Measurements from ENCODE around the gene NARF. TPM values are rescaled to one million over a fixed set of nuclear protein-coding genes. Genes with fewer than 3 reads are reported as not detected.
"Not testable (repeated sequence)": the region's sequence is repeated elsewhere in the genome, so short reads cannot be mapped to it uniquely, and the experiment has no call there.

Gene NARF
- total RNA-seq, 3 donors from 2014 or later: 40.9 to 55.9 (median 45.9) TPM

GRCh38 chr17:82503728-82504308, 45.3 kb downstream of the NARF start:
- peaks cover 10% of the 10 kb centered on the region for H3K4me1 Mint-ChIP-seq (ENCODE audit: low read depth)
- DNase-seq (no peak), ATAC-seq (no peak)
- no peaks in the 10 kb centered on the region for H3K36me3 Mint-ChIP-seq (ENCODE audit: insufficient read depth)
- no peaks in the 10 kb centered on the region for H3K9me3 Mint-ChIP-seq
- no peak overlapping the region for H3K4me3 Mint-ChIP-seq
- H3K27me3 Mint-ChIP-seq (ENCODE audit: low read depth): no peaks in the 10 kb centered on the region

- DNase-seq (no peak), ATAC-seq (no peak)
- Mint-ChIP-seq H3K4me3 (no peak overlapping the region), H3K27me3 (ENCODE audit: low read depth) (no peaks in the 10 kb centered on the region), H3K4me1 (ENCODE audit: low read depth) (peaks cover 7% of the 10 kb centered on the region), H3K36me3 (ENCODE audit: insufficient read depth) (no peaks in the 10 kb centered on the region), H3K9me3 (no peaks in the 10 kb centered on the region)
Measured at GRCh38 chr17:82505296-82505695, 46.8 kb downstream of the NARF start.

DNA sequence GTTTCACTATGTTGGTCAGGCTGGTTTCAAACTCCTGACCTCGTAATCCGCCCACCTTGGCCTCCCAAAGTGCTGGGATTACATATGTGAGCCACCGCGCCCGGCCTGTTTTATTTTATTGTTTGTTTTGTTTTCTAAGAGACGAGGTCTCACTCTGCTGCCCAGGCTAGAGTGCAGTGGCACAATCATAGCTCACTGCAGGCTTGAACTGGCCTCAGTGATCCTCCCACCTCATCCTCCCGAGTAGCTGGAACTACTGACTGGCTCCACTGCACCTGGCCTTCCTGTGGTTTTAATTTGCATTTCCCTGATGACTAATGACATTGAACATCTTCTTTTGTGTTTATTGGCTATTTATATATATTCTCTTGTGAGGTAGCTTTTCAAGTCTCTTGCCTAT, 47.9 kb downstream of the NARF start:
- H3K4me3 Mint-ChIP-seq; DNase-seq; H3K9me3 Mint-ChIP-seq; H3K36me3 Mint-ChIP-seq (ENCODE audit: insufficient read depth); H3K27me3 Mint-ChIP-seq (ENCODE audit: low read depth); H3K4me1 Mint-ChIP-seq (ENCODE audit: low read depth): not testable (repeated sequence)
- peak; percentile 81 to 82 for ATAC-seq

DNA sequence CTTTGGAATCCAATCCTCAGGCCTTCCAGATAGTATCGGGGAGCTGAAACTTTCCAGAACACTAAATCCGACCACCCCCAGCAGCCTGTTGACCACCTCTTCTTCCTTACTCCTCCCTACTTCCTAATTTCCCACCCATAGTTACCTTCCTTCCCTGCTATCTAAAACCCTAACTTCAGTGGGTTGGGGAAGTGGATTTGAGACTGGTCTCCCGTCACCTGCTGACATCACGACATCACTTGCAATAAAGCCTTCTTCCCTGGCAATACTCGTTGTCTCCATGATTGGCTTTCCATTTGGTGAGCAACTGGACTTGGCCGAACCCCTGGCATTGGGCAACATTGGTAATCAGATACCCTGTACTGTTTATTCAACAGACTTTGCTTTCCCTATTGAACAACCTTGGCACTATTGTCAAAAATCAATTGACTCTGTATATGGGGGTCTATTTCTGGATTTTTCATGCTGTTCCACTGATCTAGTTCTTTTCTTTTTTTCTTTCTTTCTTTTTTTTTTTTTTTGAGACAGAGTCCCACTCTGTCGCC, 49.2 kb downstream of the NARF start:
- H3K4me3 Mint-ChIP-seq: no peak overlapping the region
- no peaks in the 10 kb centered on the region for H3K9me3 Mint-ChIP-seq
- no peaks in the 10 kb centered on the region for H3K27me3 Mint-ChIP-seq (ENCODE audit: low read depth)
- no peaks in the 10 kb centered on the region for H3K36me3 Mint-ChIP-seq (ENCODE audit: insufficient read depth)
- no peak for ATAC-seq
- no peak for DNase-seq
- H3K4me1 Mint-ChIP-seq (ENCODE audit: low read depth): peaks cover 7% of the 10 kb centered on the region

- ATAC-seq, H3K9me3 Mint-ChIP-seq, H3K4me3 Mint-ChIP-seq: not testable (repeated sequence)
Measured at GRCh38 chr17:82511642-82512041, 53.1 kb downstream of the NARF start.

GRCh38 chr17:82513864-82514263, 55.3 kb downstream of the NARF start:
- not testable (repeated sequence) for DNase-seq; H3K36me3 Mint-ChIP-seq (ENCODE audit: insufficient read depth); H3K4me3 Mint-ChIP-seq; H3K9me3 Mint-ChIP-seq; ATAC-seq; H3K4me1 Mint-ChIP-seq (ENCODE audit: low read depth); H3K27me3 Mint-ChIP-seq (ENCODE audit: low read depth)

More at GRCh38 chr17:82511642-82512041, 53.1 kb downstream of the NARF start:
- H3K4me1 Mint-ChIP-seq (ENCODE audit: low read depth); DNase-seq; H3K36me3 Mint-ChIP-seq (ENCODE audit: insufficient read depth); H3K27me3 Mint-ChIP-seq (ENCODE audit: low read depth): not testable (repeated sequence)

DNA sequence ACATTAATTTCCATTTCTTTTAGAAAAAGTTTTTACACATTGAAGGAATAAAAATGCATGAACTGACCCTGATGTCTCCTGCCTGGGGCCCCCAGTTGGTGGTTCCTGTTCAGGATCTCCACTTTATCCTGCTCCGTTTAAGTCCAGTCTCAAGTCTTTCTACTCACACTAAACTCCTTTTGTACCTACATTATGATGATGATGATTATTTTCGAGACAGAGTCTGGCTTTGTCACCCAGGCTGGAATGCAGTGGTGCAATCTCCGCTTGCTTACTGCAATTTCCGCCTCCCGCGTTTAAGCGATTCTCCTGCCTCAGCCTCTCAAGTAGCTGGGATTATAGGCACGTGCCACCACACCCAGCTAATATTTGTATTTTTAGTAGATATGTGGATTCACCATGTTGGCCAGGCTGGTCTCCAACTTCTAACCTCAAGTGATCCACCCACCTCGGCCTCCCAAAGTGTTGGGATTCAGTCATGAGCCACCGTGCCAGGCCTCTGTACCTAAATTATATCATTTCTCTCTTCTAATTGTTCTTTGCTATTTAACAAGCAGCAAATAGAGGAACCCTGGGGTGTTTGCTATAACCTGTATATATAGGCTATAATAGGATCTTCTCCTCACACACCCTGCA, 58.8 kb downstream of the NARF start:
- peaks cover 15% of the 10 kb centered on the region for H3K4me1 Mint-ChIP-seq (ENCODE audit: low read depth)
- peaks cover 6% of the 10 kb centered on the region for H3K36me3 Mint-ChIP-seq (ENCODE audit: insufficient read depth)
- H3K27me3 Mint-ChIP-seq (ENCODE audit: low read depth): no peaks in the 10 kb centered on the region
- ATAC-seq (no peak), DNase-seq (no peak)
- no peak overlapping the region for H3K4me3 Mint-ChIP-seq
- H3K9me3 Mint-ChIP-seq: no peaks in the 10 kb centered on the region

DNA sequence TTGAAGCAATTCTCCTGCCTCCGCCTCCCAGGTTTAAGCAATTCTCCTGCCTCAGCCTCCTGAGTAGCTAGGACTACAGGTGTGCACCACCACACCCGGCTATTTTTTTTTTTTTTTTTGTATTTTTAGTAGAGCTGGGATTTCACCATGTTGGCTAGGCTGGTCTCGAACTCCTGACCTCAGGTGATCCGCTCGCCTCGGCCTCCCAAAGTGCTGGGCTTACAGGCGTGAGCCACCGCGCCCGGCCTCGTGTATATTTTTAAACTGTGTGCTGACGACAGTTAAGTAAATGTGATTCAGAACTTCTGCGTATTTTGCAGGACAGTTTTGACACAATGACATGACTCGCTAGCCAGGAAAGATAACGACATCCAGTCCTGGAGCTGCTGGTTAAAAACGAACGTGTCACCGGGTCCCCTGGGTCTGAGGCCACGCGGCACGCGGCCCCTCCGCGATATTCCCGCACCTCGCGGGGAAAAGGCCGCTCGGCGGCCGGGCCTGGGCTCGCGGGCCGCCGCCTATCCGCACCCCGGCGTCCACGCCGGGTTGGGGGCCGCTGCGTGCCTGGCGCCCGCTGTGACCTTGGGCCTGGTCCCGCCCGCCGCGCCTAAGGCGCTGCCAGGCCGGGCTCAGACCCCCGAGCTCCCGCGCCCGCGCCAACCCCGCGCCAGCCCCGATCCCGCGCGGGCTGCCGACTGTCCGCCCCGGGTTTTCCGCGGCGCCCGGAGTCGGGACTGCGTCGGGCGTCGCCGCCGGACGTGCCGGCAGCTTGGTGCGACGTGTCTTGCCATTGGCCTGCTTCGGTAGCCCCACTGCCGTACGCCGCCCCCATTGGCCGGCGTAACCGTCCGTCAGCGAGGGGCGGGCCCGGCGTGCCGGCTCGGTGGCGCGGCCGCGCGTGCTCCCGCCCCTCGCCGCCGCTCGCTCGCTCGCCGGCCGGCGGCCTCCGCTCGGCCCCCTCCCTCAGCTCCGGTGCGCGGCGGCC, 60.6 kb downstream of the NARF start, which contains the start of gene FOXK2:
FOXK2 (plus strand) TSS at position 907 of the 985 bp plus-strand sequence. CDS start 157 bp downstream, outside the sequence.
- Mint-ChIP-seq H3K27me3 (ENCODE audit: low read depth) (no peaks in the 10 kb centered on the region), H3K4me1 (ENCODE audit: low read depth) (peaks cover 25% of the 10 kb centered on the region), H3K36me3 (ENCODE audit: insufficient read depth) (peaks cover 8% of the 10 kb centered on the region), H3K4me3 (peak within 1 kb of the TSS; percentile 99), H3K9me3 (no peaks in the 10 kb centered on the region)
- peak; percentile 91 for DNase-seq
- ATAC-seq: peak; percentile 97

GRCh38 chr17:82519971-82520903, 61.7 kb downstream of the NARF start:
- DNase-seq: peak; percentile 31
- ATAC-seq: peak; percentile 6 to 22
- no peaks in the 10 kb centered on the region for H3K9me3 Mint-ChIP-seq

GRCh38 chr17:82524540-82524939, 66.0 kb downstream of the NARF start:
- H3K4me1 Mint-ChIP-seq (ENCODE audit: low read depth): peaks cover 61% of the 10 kb centered on the region
- DNase-seq: no peak
- no peak overlapping the region for H3K4me3 Mint-ChIP-seq
- no peaks in the 10 kb centered on the region for H3K9me3 Mint-ChIP-seq
- peaks cover 8% of the 10 kb centered on the region for H3K36me3 Mint-ChIP-seq (ENCODE audit: insufficient read depth)
- no peaks in the 10 kb centered on the region for H3K27me3 Mint-ChIP-seq (ENCODE audit: low read depth)
- ATAC-seq: no peak

More at GRCh38 chr17:82519971-82520903, 61.7 kb downstream of the NARF start:
- Mint-ChIP-seq H3K36me3 (ENCODE audit: insufficient read depth) (peaks cover 8% of the 10 kb centered on the region), H3K27me3 (ENCODE audit: low read depth) (no peaks in the 10 kb centered on the region), H3K4me3 (peak overlapping the region; percentile 99), H3K4me1 (ENCODE audit: low read depth) (peaks cover 34% of the 10 kb centered on the region)

DNA sequence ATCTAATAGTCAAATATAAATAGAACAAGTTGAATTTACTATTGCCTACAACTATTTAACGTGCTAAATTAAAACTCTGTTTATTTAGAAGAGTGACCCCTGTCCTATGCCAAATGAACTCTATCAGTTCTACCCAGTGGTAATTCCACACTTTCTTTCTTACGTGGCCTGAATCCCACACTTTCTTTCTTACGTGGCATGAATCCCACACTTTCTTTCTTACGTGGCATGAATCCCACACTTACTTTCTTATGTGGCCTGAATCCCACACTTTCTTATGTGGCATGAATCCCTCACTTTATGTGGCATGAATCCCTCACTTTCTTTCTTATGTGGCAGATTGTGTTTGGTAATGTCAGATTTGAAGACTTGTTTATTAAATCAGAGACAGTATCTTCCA, 67.2 kb downstream of the NARF start:
- DNase-seq (no peak), ATAC-seq (no peak)
- Mint-ChIP-seq H3K4me3 (no peak overlapping the region), H3K4me1 (ENCODE audit: low read depth) (peaks cover 66% of the 10 kb centered on the region), H3K9me3 (no peaks in the 10 kb centered on the region), H3K36me3 (ENCODE audit: insufficient read depth) (peaks cover 5% of the 10 kb centered on the region), H3K27me3 (ENCODE audit: low read depth) (no peaks in the 10 kb centered on the region)

- peaks cover 4% of the 10 kb centered on the region for H3K36me3 Mint-ChIP-seq (ENCODE audit: insufficient read depth)
- peaks cover 59% of the 10 kb centered on the region for H3K4me1 Mint-ChIP-seq (ENCODE audit: low read depth)
- H3K27me3 Mint-ChIP-seq (ENCODE audit: low read depth): no peaks in the 10 kb centered on the region
- no peak overlapping the region for H3K4me3 Mint-ChIP-seq
- ATAC-seq: no peak
- H3K9me3 Mint-ChIP-seq: no peaks in the 10 kb centered on the region
- DNase-seq: no peak
Measured at GRCh38 chr17:82527898-82528297, 69.4 kb downstream of the NARF start.

DNA sequence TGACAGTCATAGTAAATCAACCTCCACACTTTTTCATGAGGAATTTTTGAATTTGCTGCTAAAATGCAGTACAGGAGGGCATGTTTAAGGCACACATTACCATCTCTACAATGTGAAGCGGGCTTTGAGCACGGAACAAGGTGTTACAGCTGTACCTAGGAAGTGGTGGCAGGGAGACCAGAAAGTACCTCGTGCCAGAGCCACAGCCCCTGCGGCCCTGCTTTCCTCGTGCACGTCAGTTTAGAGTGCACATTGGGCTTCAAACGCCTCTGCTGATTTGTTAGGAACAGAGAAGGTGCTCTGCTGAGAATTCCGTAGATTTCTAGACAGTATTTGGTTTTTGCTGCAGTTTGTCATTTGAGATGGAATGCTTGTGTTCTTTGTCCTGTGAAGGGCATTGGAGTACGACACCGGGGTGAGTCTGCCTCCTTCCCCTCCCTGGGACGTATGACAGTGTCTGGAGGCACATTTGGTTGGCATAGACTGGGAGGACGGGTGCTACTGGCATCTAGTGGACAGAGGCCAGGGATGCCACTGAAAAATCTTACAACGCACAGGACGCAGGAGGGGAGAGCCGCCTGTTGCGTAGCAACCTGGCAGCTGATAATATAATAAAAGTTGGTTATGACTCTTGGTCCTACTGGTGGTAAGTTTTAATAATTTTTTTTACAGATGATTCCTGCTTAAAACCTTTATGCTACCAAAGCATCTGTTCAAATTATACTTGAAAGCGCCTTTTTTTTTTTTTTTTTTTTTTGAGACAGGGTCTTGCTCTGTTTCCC, 70.1 kb downstream of the NARF start:
- Mint-ChIP-seq H3K4me1 (ENCODE audit: low read depth) (peaks cover 61% of the 10 kb centered on the region), H3K9me3 (no peaks in the 10 kb centered on the region), H3K4me3 (no peak overlapping the region), H3K36me3 (ENCODE audit: insufficient read depth) (peaks cover 2% of the 10 kb centered on the region), H3K27me3 (ENCODE audit: low read depth) (no peaks in the 10 kb centered on the region)
- ATAC-seq (peak in 1 of 2 donors; percentile 41), DNase-seq (no peak)
